Right lobe of liver (tissue), 4 donors: ENCODE results near the gene HSPA12B.
A peak's percentile ranks its signal among the peaks of the same experiment; 100 is the strongest.

Experiments
- POLR2A ChIP-seq: fragments of 450-650 bp; IDR thresholded peaks from one replicate; pipeline ENCODE4 v1.6.1; 2017; ENCODE audit warnings: antibody characterized with exemption, mild to moderate bottlenecking
- TF ChIP-seq, protein P1 (sequence below), 4 donors: fragments of 200-600 bp in 3 of 4; fragments of 450-650 bp in 1 of 4; IDR thresholded peaks; one replicate each; pipeline versions ENCODE4 v1.5.1 to v1.8.0; 2016 to 2022; ENCODE audit warnings: antibody characterized with exemption in 4 of 4, mild to moderate bottlenecking in 2 of 4
- donor health status: DM: no; HTN: no; CAD: no.
- donor health status: DM: no; HTN: no; CAD: no.
- donor health status: DM: no; HTN: yes; CAD: no.

DNA sequence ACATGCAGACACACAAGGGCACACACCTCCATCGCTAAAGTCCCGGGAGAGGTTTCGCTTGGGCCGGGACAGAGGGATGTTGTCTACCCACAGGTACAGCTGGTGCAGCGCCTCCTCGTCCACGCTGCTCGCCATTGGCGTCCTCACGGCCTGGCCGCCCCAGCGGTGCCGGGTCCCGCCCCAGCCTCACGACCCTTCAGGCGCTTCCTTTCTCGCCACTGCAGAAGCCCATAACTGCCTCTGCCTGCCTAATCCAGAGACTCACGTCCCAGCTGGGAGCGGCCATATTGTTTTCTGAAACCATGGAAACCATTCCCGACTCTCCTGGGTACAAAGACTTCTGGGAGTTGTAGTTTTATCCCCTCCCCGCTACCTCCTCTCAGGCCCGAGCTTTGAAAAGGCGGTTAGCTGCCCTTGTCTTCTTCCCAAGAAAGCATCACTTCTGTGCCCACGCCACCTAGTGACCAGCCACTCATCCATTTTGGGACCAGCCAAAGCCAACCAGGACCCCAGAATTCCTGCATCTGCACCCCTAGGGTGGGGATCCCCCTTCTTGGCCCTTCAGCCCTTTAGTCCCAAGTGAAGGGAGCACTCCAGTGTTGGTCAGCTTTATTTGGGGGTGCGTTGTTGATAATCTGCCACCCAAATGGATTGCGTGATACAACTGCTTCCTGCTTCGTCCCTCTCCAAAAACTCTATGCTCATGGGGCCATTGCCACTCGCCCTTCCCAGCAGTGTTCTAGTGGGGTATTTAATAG lies 48.8 kb downstream of the HSPA12B start, which contains the start of gene SPEF1:
- TF ChIP-seq, protein P1, sequence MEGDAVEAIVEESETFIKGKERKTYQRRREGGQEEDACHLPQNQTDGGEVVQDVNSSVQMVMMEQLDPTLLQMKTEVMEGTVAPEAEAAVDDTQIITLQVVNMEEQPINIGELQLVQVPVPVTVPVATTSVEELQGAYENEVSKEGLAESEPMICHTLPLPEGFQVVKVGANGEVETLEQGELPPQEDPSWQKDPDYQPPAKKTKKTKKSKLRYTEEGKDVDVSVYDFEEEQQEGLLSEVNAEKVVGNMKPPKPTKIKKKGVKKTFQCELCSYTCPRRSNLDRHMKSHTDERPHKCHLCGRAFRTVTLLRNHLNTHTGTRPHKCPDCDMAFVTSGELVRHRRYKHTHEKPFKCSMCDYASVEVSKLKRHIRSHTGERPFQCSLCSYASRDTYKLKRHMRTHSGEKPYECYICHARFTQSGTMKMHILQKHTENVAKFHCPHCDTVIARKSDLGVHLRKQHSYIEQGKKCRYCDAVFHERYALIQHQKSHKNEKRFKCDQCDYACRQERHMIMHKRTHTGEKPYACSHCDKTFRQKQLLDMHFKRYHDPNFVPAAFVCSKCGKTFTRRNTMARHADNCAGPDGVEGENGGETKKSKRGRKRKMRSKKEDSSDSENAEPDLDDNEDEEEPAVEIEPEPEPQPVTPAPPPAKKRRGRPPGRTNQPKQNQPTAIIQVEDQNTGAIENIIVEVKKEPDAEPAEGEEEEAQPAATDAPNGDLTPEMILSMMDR (IDR thresholded peaks at IDR 0.05): peak; percentile 38 to 47 (median 44)
- TF ChIP-seq POLR2A: no peak
